Endothelial cell of hepatic sinusoid (primary cell): ENCODE results near the gene PLPP3.

ENCODE experiments used
- in situ Hi-C: cut with HindIII; loops from 2 replicates; pipeline ENCODE4 v1.10.0; 2017; ENCODE audit warnings: low sequenced_read_pairs

PLPP3 gene

GRCh38 chr1:56529801-56530200 is 49.6 kb downstream of the PLPP3 start:
- in situ Hi-C loops: no loop called here

GRCh38 chr1:56527548-56528302 is 51.6 kb downstream of the PLPP3 start:
- in situ Hi-C loops: no loop called here

DNA sequence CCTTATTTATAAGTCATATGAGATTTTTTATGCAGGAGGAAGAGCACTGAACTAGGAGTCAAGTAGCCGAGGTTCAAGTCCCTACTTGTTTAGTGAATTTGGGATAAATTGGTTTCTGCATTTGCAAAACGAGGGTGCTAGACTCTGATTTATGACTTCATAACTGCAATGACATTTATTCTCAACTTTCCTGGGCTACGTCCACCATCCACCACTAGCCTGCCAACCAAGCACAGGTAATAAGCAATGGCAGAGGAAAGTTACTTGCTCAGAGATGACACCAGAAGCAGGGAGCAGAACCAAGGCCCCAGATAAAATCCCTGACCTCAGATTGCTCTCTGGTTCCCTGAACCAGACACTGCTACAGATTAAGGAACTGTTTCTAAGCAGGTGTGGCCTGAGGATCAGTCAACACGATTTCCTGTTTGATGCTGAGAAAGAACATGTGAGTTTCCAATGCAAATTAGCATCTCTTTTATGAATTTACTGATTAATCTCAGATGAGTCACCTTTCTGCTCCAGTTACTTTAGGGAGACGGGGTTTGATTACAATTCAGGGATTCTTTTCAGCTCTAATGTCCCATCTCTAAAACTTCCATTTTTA is 52.7 kb downstream of the PLPP3 start:
- in situ Hi-C loops: no loop called here

DNA sequence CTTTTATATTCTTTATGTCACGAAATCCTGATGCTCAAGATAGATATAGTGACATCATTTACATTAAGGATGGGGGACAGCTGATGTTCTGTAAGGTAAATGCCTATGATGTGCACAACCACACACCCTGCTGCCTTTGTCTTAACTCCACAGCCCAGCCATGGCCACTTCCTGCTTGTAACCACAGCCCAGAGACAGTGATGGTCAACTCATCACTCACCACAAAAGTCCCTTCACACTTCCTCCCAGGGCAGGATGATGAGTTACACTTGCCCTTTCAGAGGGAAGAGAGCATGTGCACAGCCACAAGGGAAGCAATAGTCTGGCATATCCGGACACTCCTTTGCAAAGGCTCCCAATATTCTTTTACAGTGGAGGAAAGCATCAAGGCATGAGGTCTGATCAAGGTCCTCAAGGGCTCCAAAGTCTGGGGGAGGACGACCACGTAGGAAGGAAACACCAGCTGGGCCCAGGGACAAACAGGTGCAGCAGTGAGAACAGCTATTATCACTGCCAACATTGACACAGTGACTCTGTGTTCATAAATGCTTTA is 53.8 kb downstream of the PLPP3 start:
- in situ Hi-C loops: no loop called here

DNA sequence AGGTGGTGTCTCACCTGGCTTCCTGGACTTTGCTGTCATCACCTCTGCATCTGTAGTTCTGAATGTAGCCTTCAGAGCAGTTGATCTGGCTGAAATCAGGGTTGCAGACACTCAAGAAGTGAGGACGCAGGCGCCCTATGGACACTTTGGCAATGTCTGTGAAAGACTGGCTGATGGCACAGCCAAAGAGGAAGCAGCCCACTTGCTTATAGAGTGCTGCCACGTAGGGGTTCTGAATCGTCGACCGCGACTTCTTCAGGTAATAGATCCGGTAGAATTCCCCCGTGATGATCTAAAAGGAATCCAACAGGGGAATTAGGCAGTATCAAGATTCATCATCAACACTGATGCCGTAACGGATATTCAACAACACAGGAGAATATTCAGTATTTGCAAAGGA is 55.1 kb downstream of the PLPP3 start:
- in situ Hi-C loops: no loop called here

DNA sequence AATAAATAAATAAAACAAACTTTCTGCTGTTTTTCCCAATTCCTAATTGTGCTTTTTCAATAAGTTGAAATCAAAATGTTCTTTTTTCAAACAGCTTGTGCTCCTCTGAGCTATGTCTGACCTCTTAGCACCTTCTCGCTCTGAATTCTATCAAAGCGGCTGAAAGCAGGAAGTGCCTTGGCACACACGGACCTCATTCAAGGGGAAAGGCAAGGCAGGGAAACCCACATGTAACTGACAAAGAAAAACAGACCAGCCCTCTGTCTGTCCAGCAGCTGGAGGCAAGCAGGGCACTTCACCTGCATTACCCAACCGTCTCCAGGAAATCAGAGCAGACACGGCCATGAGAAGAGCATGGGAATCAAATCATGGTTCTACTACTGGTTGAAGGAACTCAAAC is 56.7 kb downstream of the PLPP3 start:
- in situ Hi-C loops: no loop called here

DNA sequence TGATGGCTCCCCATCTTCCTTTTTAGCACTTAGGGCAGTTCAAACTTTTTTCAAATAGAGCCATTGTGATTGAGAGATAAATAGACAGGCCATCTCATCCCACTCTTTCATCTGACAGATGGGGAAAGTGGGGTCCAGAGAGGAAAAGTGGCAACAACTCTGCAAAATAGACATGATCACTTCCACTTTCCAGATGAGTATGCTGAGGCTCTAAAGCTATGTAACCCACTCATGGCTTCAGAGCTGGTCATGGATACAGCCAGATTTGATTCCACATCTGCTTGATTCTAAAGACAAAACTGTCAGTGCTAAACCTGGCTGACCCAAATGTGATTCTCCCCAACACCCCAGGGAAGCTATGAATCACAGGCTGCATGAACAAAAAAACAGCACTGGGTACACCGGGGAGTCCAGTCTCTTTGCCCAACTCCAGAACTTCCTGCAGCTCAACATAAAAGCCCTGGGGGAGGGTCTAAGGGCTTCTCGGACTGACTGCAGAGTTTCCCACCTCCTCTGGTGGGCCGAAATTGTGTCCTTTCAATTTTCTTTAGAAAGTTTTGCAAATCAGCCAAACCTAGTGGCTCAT is 59.3 kb downstream of the PLPP3 start:
- in situ Hi-C loops: no loop called here

GRCh38 chr1:56517404-56518130 is 61.8 kb downstream of the PLPP3 start:
- in situ Hi-C loops: no loop called here

GRCh38 chr1:56516539-56517252 is 62.7 kb downstream of the PLPP3 start:
- in situ Hi-C loops: no loop called here

GRCh38 chr1:56515898-56516538 is 63.3 kb downstream of the PLPP3 start:
- in situ Hi-C loops: no loop called here

DNA sequence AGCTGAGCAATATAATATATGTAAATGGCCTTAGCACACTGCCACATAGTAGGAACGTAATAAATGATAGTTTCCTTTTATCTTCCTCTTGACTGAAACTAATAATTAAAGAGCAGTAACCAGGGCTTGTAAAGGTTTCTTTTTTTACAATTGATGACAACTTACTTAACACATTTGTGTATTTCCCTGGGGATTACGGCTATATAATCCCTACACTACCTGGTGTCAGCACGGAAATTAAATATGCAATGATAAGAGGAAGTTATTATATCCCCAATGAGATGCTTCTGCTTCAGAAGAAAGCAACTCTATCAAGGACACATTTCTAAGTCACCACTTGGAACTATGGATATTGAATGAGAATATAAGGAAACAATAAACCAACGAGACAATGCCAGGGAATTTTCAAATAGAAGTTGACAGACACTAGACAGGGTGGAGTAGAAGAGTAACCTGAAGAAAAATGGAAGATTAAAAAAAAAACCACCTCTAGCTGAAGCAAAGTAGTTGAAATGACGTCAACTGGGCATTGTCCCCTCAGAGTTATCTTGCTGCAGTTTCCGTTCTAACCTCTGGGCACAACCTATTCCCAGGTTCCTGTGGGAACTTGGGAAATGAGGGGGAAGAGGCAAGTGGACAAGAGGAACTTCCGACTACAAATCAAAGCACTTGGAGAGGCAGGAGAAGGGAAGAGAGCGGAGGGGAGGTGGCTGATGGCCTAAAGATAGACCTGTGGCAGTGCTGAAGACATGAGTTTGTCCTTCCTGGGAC is 66.5 kb downstream of the PLPP3 start:
- in situ Hi-C loops: no loop called here

DNA sequence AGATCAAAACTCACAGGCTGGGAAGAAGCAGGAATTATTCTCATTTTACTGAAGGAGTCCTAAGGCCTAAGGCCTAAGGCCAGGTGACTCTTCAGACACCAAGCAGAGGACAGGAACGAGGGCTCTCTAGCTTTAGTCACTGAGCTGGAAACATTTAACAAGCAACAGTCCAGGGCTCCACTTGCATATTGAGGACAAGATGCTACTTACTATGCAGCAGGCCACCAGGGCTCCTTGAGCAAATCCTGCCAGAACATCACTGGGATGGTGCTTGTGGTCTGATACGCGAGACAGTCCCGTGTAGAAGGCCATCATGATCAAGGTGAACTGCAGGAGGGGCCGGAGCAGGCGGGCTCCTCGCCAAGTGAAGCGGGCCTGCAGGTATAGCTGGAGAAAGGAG is 67.6 kb downstream of the PLPP3 start:
- in situ Hi-C loops: no loop called here

DNA sequence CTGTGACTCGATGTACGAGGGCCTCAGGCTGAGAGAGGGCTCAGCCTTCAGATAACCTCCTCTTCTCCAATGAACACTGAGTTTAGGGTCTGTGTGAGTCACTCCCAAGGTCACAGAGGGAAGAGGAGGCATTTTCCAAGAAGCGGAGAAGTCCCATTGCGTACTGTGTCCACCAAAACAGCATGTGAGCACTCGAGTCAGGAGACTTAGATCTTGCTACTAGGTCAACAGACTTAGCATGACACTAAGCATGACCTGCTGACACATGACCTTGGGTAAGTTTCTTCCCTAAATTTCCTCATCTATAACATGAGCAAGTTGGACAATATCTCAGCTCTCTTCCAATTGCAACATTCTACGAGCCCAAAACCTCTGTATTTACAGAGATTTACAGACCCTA is 68.0 kb downstream of the PLPP3 start:
- in situ Hi-C loops: no loop called here

- in situ Hi-C loops: no loop called here
These were observed 68.7 kb downstream of the PLPP3 start for GRCh38 chr1:56510642-56511021.

DNA sequence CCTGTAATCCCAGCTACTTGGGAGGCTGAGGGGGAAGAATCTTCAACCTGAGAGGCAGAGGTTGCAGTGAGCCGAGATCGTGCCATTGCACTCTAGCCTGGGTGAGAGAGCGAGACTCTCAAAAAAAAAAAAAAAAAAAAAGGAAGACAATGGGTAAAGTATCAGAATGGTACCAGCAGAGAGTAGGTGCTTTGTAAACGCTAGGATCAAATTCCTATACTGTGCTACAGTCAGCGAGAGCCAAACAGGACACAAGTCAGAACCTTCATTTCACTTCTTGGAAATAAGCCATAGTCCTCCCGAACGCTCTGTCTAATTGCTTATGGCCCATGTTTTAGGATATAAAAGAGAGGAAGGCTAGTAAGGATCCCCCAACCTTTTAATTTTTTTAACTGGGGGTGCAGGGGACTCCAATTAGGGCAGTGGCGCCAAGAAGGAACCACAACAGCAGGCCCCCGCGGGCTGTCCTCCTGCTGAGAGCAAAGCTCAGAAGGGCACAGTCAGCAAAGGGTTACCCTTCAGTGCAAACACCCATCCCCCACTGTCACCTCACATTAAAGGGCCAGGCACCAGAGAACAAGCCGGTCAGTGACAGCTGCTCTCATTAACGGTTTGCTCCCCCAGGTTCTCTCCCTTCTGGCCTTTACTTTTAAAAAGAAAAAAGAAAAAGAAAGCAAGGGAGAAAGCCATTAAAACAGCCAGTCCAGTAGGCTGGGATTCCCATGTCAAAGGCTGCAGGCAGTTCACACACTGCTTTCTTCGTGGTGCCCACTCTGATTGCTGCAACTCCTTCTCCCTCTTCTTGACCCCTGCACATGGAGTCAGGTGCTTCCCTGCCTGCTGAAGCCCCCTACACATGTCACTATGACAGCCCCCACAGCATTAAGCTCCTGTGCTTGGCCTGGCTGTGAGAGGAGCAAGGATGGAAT is 69.4 kb downstream of the PLPP3 start:
- in situ Hi-C loops: no loop called here

GRCh38 chr1:56508523-56508983 is 70.8 kb downstream of the PLPP3 start:
- in situ Hi-C loops: no loop called here

- in situ Hi-C loops: no loop called here
These were observed 71.3 kb downstream of the PLPP3 start for GRCh38 chr1:56507925-56508522.

DNA sequence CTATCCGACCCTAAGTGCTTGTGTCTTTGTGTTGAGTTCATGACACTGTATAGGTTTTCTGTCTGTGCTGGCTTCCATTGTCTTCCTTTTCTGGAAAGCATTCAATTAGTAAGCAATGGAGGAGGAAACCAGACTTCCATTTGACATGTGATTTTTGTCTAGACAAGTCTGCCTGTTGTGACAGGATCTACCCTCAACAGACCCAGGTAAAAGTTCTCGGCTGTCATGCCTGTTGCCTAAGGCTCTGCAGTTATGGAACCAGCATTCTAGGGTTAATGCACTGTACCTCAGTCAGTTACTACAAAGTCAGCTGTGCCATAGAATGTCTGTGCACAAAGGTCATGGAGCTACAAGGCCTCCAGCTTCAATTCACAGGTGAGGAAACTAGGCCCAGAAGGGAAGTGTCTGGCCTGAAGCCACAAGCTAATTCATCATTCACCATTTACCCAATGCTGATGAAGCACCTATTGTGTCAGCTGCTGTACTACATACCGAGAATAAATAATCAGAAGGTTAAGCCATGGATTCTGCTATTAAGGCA is 72.3 kb downstream of the PLPP3 start:
- in situ Hi-C loops: no loop called here
